ENCODE data around the gene ANAPC4. TPM values are rescaled to one million over a fixed set of nuclear protein-coding genes. Genes with fewer than 3 reads are reported as not detected.
"Not testable (repeated sequence)": the region's sequence is repeated elsewhere in the genome, so short reads cannot be mapped to it uniquely, and the experiment has no call there.

The ANAPC4 gene
- total RNA-seq, 1 donor from 2014 or later: 41.7 TPM

GRCh38 chr4:25372549-25372948 is 4.5 kb upstream of the ANAPC4 start:
- ATAC-seq; intact Hi-C loops (cut with DNase I): not testable (repeated sequence)

GRCh38 chr4:25377572-25378436 is 741 bp downstream of the ANAPC4 start:
- intact Hi-C loops (cut with DNase I): no loop called here
- DNase-seq (ENCODE audit: low spot score) (no peak), ATAC-seq (peak; percentile 6)

More at GRCh38 chr4:25372549-25372948, 4.5 kb upstream of the ANAPC4 start:
- not testable (repeated sequence) for DNase-seq (ENCODE audit: low spot score)

GRCh38 chr4:25378437-25378743 is 1.3 kb downstream of the ANAPC4 start:
- intact Hi-C loops (cut with DNase I): no loop called here
- DNase-seq (ENCODE audit: low spot score) (no peak), ATAC-seq (no peak)

- intact Hi-C loops (cut with DNase I): no loop called here
- ATAC-seq (no peak), DNase-seq (ENCODE audit: low spot score) (no peak)
These were observed 2.5 kb downstream of the ANAPC4 start for GRCh38 chr4:25379591-25379990.

GRCh38 chr4:25383647-25384046 is 6.6 kb downstream of the ANAPC4 start:
- intact Hi-C loops (cut with DNase I): no loop called here
- no peak for ATAC-seq
- DNase-seq (ENCODE audit: low spot score): no peak

GRCh38 chr4:25386926-25387325 is 9.9 kb downstream of the ANAPC4 start:
- DNase-seq (ENCODE audit: low spot score) (no peak), ATAC-seq (no peak)
- intact Hi-C loops (cut with DNase I): no loop called here

- intact Hi-C loops (cut with DNase I): no loop called here
- DNase-seq (ENCODE audit: low spot score) (no peak), ATAC-seq (no peak)
These were observed 20.2 kb downstream of the ANAPC4 start for GRCh38 chr4:25397305-25397704.

GRCh38 chr4:25399510-25399909 is 22.4 kb downstream of the ANAPC4 start:
- ATAC-seq: no peak
- DNase-seq (ENCODE audit: low spot score): no peak
- intact Hi-C loops (cut with DNase I): no loop called here

GRCh38 chr4:25401066-25401465 is 24.0 kb downstream of the ANAPC4 start:
- no peak for DNase-seq (ENCODE audit: low spot score)
- intact Hi-C loops (cut with DNase I): no loop called here
- ATAC-seq: no peak

- intact Hi-C loops (cut with DNase I): no loop called here
- DNase-seq (ENCODE audit: low spot score) (no peak), ATAC-seq (no peak)
These were observed 25.5 kb downstream of the ANAPC4 start for GRCh38 chr4:25402521-25402920.

- ATAC-seq (no peak), DNase-seq (ENCODE audit: low spot score) (no peak)
- intact Hi-C loops (cut with DNase I): no loop called here
These were observed 26.6 kb downstream of the ANAPC4 start for GRCh38 chr4:25403699-25404098.

- intact Hi-C loops (cut with DNase I): no loop called here
- no peak for ATAC-seq
- no peak for DNase-seq (ENCODE audit: low spot score)
These were observed 28.4 kb downstream of the ANAPC4 start for GRCh38 chr4:25405453-25405852.

GRCh38 chr4:25406081-25406692 is 29.1 kb downstream of the ANAPC4 start:
- intact Hi-C loops (cut with DNase I): no loop called here
- ATAC-seq (no peak), DNase-seq (ENCODE audit: low spot score) (no peak)

- intact Hi-C loops (cut with DNase I): no loop called here
- no peak for DNase-seq (ENCODE audit: low spot score)
- no peak for ATAC-seq
These were observed 33.9 kb downstream of the ANAPC4 start for GRCh38 chr4:25410820-25411529.

- no peak for DNase-seq (ENCODE audit: low spot score)
- intact Hi-C loops (cut with DNase I): no loop called here
- no peak for ATAC-seq
These were observed 36.2 kb downstream of the ANAPC4 start for GRCh38 chr4:25413261-25413660.

GRCh38 chr4:25417014-25417413 is 40.0 kb downstream of the ANAPC4 start:
- intact Hi-C loops (cut with DNase I): no loop called here
- no peak for DNase-seq (ENCODE audit: low spot score)
- ATAC-seq: no peak

GRCh38 chr4:25420931-25421330 is 43.9 kb downstream of the ANAPC4 start:
- DNase-seq (ENCODE audit: low spot score) (no peak), ATAC-seq (no peak)
- intact Hi-C loops (cut with DNase I): no loop called here

- DNase-seq (ENCODE audit: low spot score) (no peak), ATAC-seq (no peak)
- intact Hi-C loops (cut with DNase I): no loop called here
These were observed 44.9 kb downstream of the ANAPC4 start for GRCh38 chr4:25421816-25422525.

- intact Hi-C loops (cut with DNase I): no loop called here
- DNase-seq (ENCODE audit: low spot score): no peak
- no peak for ATAC-seq
These were observed 46.5 kb downstream of the ANAPC4 start for GRCh38 chr4:25423548-25423947.

Measured in sciatic nerve (tissue), 2 donors.